ENCODE results near the gene ALG14. TPM values are rescaled to one million over a fixed set of nuclear protein-coding genes. Genes with fewer than 3 reads are reported as not detected.
A peak's percentile ranks its signal among the peaks of the same experiment; 100 is the strongest.

ALG14 gene
- total RNA-seq, 3 donors from 2014 or later, result 1.2 to 1.6 (median 1.4) TPM

- no peaks in the 10 kb centered on the region for H3K9me3 ChIP-seq
- H3K27ac ChIP-seq, result peak overlapping the region; percentile 67 to 85
- no peak overlapping the region for H3K4me3 ChIP-seq
- peaks cover 0 to 4% of the 10 kb centered on the region in 2 donors for H3K4me1 ChIP-seq
- TF ChIP-seq POLR2AphosphoS5 (IDR thresholded peaks at IDR 0.05) (peak in 1 of 3 donors; percentile 73), POLR2A (IDR thresholded peaks at IDR 0.05) (no peak), CTCF (IDR thresholded peaks at IDR 0.05) (no peak)
- DNase-seq (ENCODE audit: low spot score in 2 of 2), result no peak
- intact Hi-C loops (cut with DNase I; ENCODE audit: low total_unique reads), result no loop called here
- H3K27me3 ChIP-seq, result no peaks in the 10 kb centered on the region
- no peaks in the 10 kb centered on the region for H3K36me3 ChIP-seq
Measured at GRCh38 chr1:95013950-95014574, 58.7 kb downstream of the ALG14 start.

GRCh38 chr1:95012389-95012788 lies 60.4 kb downstream of the ALG14 start:
- H3K4me1 ChIP-seq, result peaks cover 0 to 4% of the 10 kb centered on the region in 2 donors
- no peaks in the 10 kb centered on the region for H3K9me3 ChIP-seq
- no peaks in the 10 kb centered on the region for H3K36me3 ChIP-seq
- H3K27ac ChIP-seq, result peak overlapping the region in 1 of 2 donors; percentile 36
- no peak overlapping the region for H3K4me3 ChIP-seq
- TF ChIP-seq CTCF (IDR thresholded peaks at IDR 0.05), result no peak
- no peak for TF ChIP-seq POLR2AphosphoS5 (IDR thresholded peaks at IDR 0.05)
- no peak for TF ChIP-seq POLR2A (IDR thresholded peaks at IDR 0.05)
- H3K27me3 ChIP-seq, result no peaks in the 10 kb centered on the region
- DNase-seq (ENCODE audit: low spot score in 2 of 2), result no peak
- intact Hi-C loops (cut with DNase I; ENCODE audit: low total_unique reads), result no loop called here

GRCh38 chr1:95010158-95010557 lies 62.6 kb downstream of the ALG14 start:
- Histone ChIP-seq H3K27me3 (no peaks in the 10 kb centered on the region), H3K9me3 (no peaks in the 10 kb centered on the region), H3K36me3 (no peaks in the 10 kb centered on the region), H3K4me3 (no peak overlapping the region), H3K4me1 (peaks cover 0 to 4% of the 10 kb centered on the region in 2 donors), H3K27ac (no peak overlapping the region)
- DNase-seq (ENCODE audit: low spot score in 2 of 2), result no peak
- TF ChIP-seq CTCF (IDR thresholded peaks at IDR 0.05), result no peak
- TF ChIP-seq POLR2AphosphoS5 (IDR thresholded peaks at IDR 0.05), result no peak
- no peak for TF ChIP-seq POLR2A (IDR thresholded peaks at IDR 0.05)
- intact Hi-C loops (cut with DNase I; ENCODE audit: low total_unique reads), result no loop called here

- intact Hi-C loops (cut with DNase I; ENCODE audit: low total_unique reads), result no loop called here
- H3K4me3 ChIP-seq, result no peak overlapping the region
- no peaks in the 10 kb centered on the region for H3K27me3 ChIP-seq
- H3K27ac ChIP-seq, result peak overlapping the region in 1 of 2 donors; percentile 13
- H3K4me1 ChIP-seq, result no peaks in the 10 kb centered on the region
- no peak for DNase-seq (ENCODE audit: low spot score in 2 of 2)
- TF ChIP-seq CTCF (IDR thresholded peaks at IDR 0.05) (no peak), POLR2AphosphoS5 (IDR thresholded peaks at IDR 0.05) (no peak), POLR2A (IDR thresholded peaks at IDR 0.05) (no peak)
- H3K9me3 ChIP-seq, result no peaks in the 10 kb centered on the region
- no peaks in the 10 kb centered on the region for H3K36me3 ChIP-seq
Measured at GRCh38 chr1:95007687-95008086, 65.1 kb downstream of the ALG14 start.

- no peaks in the 10 kb centered on the region for H3K9me3 ChIP-seq
- H3K27me3 ChIP-seq, result no peaks in the 10 kb centered on the region
- H3K27ac ChIP-seq, result no peak overlapping the region
- intact Hi-C loops (cut with DNase I; ENCODE audit: low total_unique reads), result no loop called here
- no peak for TF ChIP-seq POLR2AphosphoS5 (IDR thresholded peaks at IDR 0.05)
- TF ChIP-seq CTCF (IDR thresholded peaks at IDR 0.05), result no peak
- TF ChIP-seq POLR2A (IDR thresholded peaks at IDR 0.05), result no peak
- no peak for DNase-seq (ENCODE audit: low spot score in 2 of 2)
- no peaks in the 10 kb centered on the region for H3K36me3 ChIP-seq
- no peak overlapping the region for H3K4me3 ChIP-seq
- H3K4me1 ChIP-seq, result no peaks in the 10 kb centered on the region
Measured at GRCh38 chr1:95006681-95007080, 66.1 kb downstream of the ALG14 start.
